HFFc6 (cell line): Measurements from ENCODE around the gene SPRR1A. TPM values are rescaled to one million over a fixed set of nuclear protein-coding genes. Genes with fewer than 3 reads are reported as not detected.

Experiments used
- DNase-seq: peaks from one replicate; pipeline ENCODE4 v3.0.0-alpha.2; 2018
- H3K27ac Mint-ChIP-seq: 2 replicates; pipeline ENCODE4 v1.8.0; 2020; ENCODE audit warnings: mild to moderate bottlenecking, mixed read lengths
- H3K27me3 Mint-ChIP-seq: 2 replicates; pipeline ENCODE4 v1.8.0; 2021; ENCODE audit warnings: mild to moderate bottlenecking, moderate library complexity, mixed read lengths; ENCODE audit not compliant: insufficient read depth
- H3K36me3 Mint-ChIP-seq: 2 replicates; pipeline ENCODE4 v1.8.0; 2021; ENCODE audit warnings: low read depth, mixed read lengths
- H3K4me1 Mint-ChIP-seq: 2 replicates; pipeline ENCODE4 v1.8.0; 2020; ENCODE audit warnings: low read depth, mixed read lengths
- H3K4me3 Mint-ChIP-seq: 2 replicates; pipeline ENCODE4 v1.8.0; 2020; ENCODE audit warnings: mild to moderate bottlenecking, moderate library complexity, mixed read lengths
- H3K9me3 Mint-ChIP-seq: 2 replicates; pipeline ENCODE4 v1.8.0; 2020; ENCODE audit warnings: mild to moderate bottlenecking, mixed read lengths
- CTCF ChIP-seq: fragments of 200-600 bp; sonication (generic); IDR thresholded peaks from 2 replicates; pipeline ENCODE4 v1.5.0; 2021; ENCODE audit warnings: antibody characterized with exemption, mild to moderate bottlenecking
- total RNA-seq, 6 experiments: library from RNA; stranded (reverse); fragmentation: NEBNext Ultra II Directional; extraction: Animal tissue kit (Norgen Biotek cat#: 25700); gene quantifications; 2 replicates in 1 of 6; 3 replicates in 5 of 6; pipeline ENCODE4 v1.2.3, GENCODE V29; 2021

Gene SPRR1A
- total RNA-seq, 6 experiments from 2014 or later, result not detected

- peaks cover 1% of the 10 kb centered on the region; the same call in 1 of the 2 replicates for H3K27me3 Mint-ChIP-seq
- no peaks in the 10 kb centered on the region for H3K36me3 Mint-ChIP-seq
- no peak for DNase-seq
- H3K27ac Mint-ChIP-seq, result no peak overlapping the region
- H3K4me1 Mint-ChIP-seq, result no peaks in the 10 kb centered on the region
- TF ChIP-seq CTCF, result no peak
- H3K4me3 Mint-ChIP-seq, result no peak overlapping the region
- peaks cover 39% of the 10 kb centered on the region for H3K9me3 Mint-ChIP-seq
Measured at GRCh38 chr1:152995842-152996241, 12.0 kb downstream of the SPRR1A start.

- Mint-ChIP-seq H3K27ac (no peak overlapping the region), H3K27me3 (peaks cover 1% of the 10 kb centered on the region; the same call in 1 of the 2 replicates), H3K9me3 (peaks cover 37% of the 10 kb centered on the region), H3K4me3 (no peak overlapping the region), H3K36me3 (no peaks in the 10 kb centered on the region), H3K4me1 (no peaks in the 10 kb centered on the region)
- no peak for DNase-seq
- no peak for TF ChIP-seq CTCF
Measured at GRCh38 chr1:152996633-152997400, 12.9 kb downstream of the SPRR1A start.

- Mint-ChIP-seq H3K27me3 (peaks cover 1% of the 10 kb centered on the region; the same call in 1 of the 2 replicates), H3K9me3 (peaks cover 41% of the 10 kb centered on the region), H3K4me3 (no peak overlapping the region), H3K27ac (no peak overlapping the region), H3K4me1 (no peaks in the 10 kb centered on the region), H3K36me3 (no peaks in the 10 kb centered on the region)
- no peak for TF ChIP-seq CTCF
- DNase-seq, result no peak
Measured at GRCh38 chr1:152997901-152998300, 14.0 kb downstream of the SPRR1A start.

GRCh38 chr1:152998476-152998875 is 14.6 kb downstream of the SPRR1A start:
- Mint-ChIP-seq H3K9me3 (peaks cover 42% of the 10 kb centered on the region), H3K4me3 (no peak overlapping the region), H3K27ac (no peak overlapping the region), H3K4me1 (no peaks in the 10 kb centered on the region), H3K36me3 (no peaks in the 10 kb centered on the region), H3K27me3 (peaks cover 1% of the 10 kb centered on the region; the same call in 1 of the 2 replicates)
- TF ChIP-seq CTCF, result no peak
- no peak for DNase-seq

GRCh38 chr1:152999818-153000217 is 15.9 kb downstream of the SPRR1A start:
- Mint-ChIP-seq H3K27me3 (peaks cover 1% of the 10 kb centered on the region), H3K4me3 (no peak overlapping the region), H3K9me3 (peaks cover 45% of the 10 kb centered on the region), H3K36me3 (no peaks in the 10 kb centered on the region), H3K4me1 (no peaks in the 10 kb centered on the region), H3K27ac (no peak overlapping the region)
- TF ChIP-seq CTCF, result no peak
- DNase-seq, result no peak
